BE2C (cell line): Measurements from ENCODE around the gene PRSS16.
A peak's percentile ranks its signal among the peaks of the same experiment; 100 is the strongest.

ENCODE experiments used
- DNase-seq: peaks from one replicate; pipeline ENCODE4 v3.0.0-alpha.2; 2020
- H3K27me3 ChIP-seq: fragments of 250-450 bp; sonication (Bioruptor Pico); 2 replicates; pipeline ENCODE4 v1.5.1; 2020; ENCODE audit warnings: mild to moderate bottlenecking
- H3K36me3 ChIP-seq: fragments of 250-450 bp; sonication (Bioruptor Pico); 2 replicates; pipeline ENCODE4 v1.5.1; 2020; ENCODE audit warnings: mild to moderate bottlenecking
- H3K4me1 ChIP-seq: fragments of 250-450 bp; sonication (Bioruptor Pico); 2 replicates; pipeline ENCODE4 v1.5.1; 2020
- H3K4me3 ChIP-seq: 2 replicates; pipeline ENCODE4 v1.5.1; 2011; ENCODE audit warnings: low read depth, low read length
- H3K9me3 ChIP-seq: fragments of 250-450 bp; sonication (Bioruptor Pico); 2 replicates; pipeline ENCODE4 v1.5.1; 2020
- CTCF ChIP-seq: IDR thresholded peaks from 2 replicates; pipeline ENCODE4 v1.5.1; 2012; ENCODE audit warnings: mild to moderate bottlenecking, low read depth, low read length

PRSS16 gene

GRCh38 chr6:27281569-27281968 lies 34.1 kb downstream of the PRSS16 start:
- H3K27me3 ChIP-seq, result peaks cover 50% of the 10 kb centered on the region
- no peaks in the 10 kb centered on the region for H3K36me3 ChIP-seq
- no peak for DNase-seq
- no peaks in the 10 kb centered on the region for H3K4me1 ChIP-seq
- no peak overlapping the region for H3K4me3 ChIP-seq
- TF ChIP-seq CTCF, result no peak
- no peaks in the 10 kb centered on the region for H3K9me3 ChIP-seq

GRCh38 chr6:27283279-27283678 lies 35.8 kb downstream of the PRSS16 start:
- H3K27me3 ChIP-seq, result peaks cover 61% of the 10 kb centered on the region

GRCh38 chr6:27286141-27286540 lies 38.6 kb downstream of the PRSS16 start:
- H3K4me3 ChIP-seq, result no peak overlapping the region
- no peaks in the 10 kb centered on the region for H3K4me1 ChIP-seq
- peaks cover 73% of the 10 kb centered on the region for H3K27me3 ChIP-seq
- no peaks in the 10 kb centered on the region for H3K9me3 ChIP-seq
- DNase-seq, result no peak
- TF ChIP-seq CTCF, result no peak
- no peaks in the 10 kb centered on the region for H3K36me3 ChIP-seq

More at GRCh38 chr6:27283279-27283678, 35.8 kb downstream of the PRSS16 start:
- no peak overlapping the region for H3K4me3 ChIP-seq
- TF ChIP-seq CTCF, result no peak
- DNase-seq, result no peak
- no peaks in the 10 kb centered on the region for H3K4me1 ChIP-seq
- no peaks in the 10 kb centered on the region for H3K9me3 ChIP-seq
- no peaks in the 10 kb centered on the region for H3K36me3 ChIP-seq

- DNase-seq, result no peak
- peaks cover 63% of the 10 kb centered on the region for H3K27me3 ChIP-seq
- no peaks in the 10 kb centered on the region for H3K9me3 ChIP-seq
- H3K4me1 ChIP-seq, result no peaks in the 10 kb centered on the region
- TF ChIP-seq CTCF, result no peak
- peak overlapping the region; percentile 55 for H3K4me3 ChIP-seq
- H3K36me3 ChIP-seq, result no peaks in the 10 kb centered on the region
These were observed 40.2 kb downstream of the PRSS16 start for GRCh38 chr6:27287751-27288135.

GRCh38 chr6:27288136-27289044 lies 40.9 kb downstream of the PRSS16 start:
- no peak for DNase-seq
- H3K4me1 ChIP-seq, result no peaks in the 10 kb centered on the region
- no peak for TF ChIP-seq CTCF
- H3K36me3 ChIP-seq, result no peaks in the 10 kb centered on the region
- H3K4me3 ChIP-seq, result peak overlapping the region; percentile 55
- no peaks in the 10 kb centered on the region for H3K9me3 ChIP-seq
- H3K27me3 ChIP-seq, result peaks cover 57% of the 10 kb centered on the region

- H3K9me3 ChIP-seq, result no peaks in the 10 kb centered on the region
These were observed 42.8 kb downstream of the PRSS16 start for GRCh38 chr6:27290065-27290849.

More at GRCh38 chr6:27290065-27290849, 42.8 kb downstream of the PRSS16 start:
- peak; percentile 35 for DNase-seq
- TF ChIP-seq CTCF, result no peak
- H3K36me3 ChIP-seq, result no peaks in the 10 kb centered on the region
- H3K4me1 ChIP-seq, result no peaks in the 10 kb centered on the region
- peak overlapping the region; percentile 51 for H3K4me3 ChIP-seq
- peaks cover 40% of the 10 kb centered on the region for H3K27me3 ChIP-seq
